NCI-H2029 treated with DMSO at 0.1 percent for 48 hours (cell line): ENCODE measurements around the gene HTR2C.
"Not testable (repeated sequence)": the region's sequence is repeated elsewhere in the genome, so short reads cannot be mapped to it uniquely, and the experiment has no call there.

Experiments used
- DNase-seq: peaks from one replicate; lab custom pipeline; 2025; lab: John Stamatoyannopoulos, UW

The HTR2C gene

DNA sequence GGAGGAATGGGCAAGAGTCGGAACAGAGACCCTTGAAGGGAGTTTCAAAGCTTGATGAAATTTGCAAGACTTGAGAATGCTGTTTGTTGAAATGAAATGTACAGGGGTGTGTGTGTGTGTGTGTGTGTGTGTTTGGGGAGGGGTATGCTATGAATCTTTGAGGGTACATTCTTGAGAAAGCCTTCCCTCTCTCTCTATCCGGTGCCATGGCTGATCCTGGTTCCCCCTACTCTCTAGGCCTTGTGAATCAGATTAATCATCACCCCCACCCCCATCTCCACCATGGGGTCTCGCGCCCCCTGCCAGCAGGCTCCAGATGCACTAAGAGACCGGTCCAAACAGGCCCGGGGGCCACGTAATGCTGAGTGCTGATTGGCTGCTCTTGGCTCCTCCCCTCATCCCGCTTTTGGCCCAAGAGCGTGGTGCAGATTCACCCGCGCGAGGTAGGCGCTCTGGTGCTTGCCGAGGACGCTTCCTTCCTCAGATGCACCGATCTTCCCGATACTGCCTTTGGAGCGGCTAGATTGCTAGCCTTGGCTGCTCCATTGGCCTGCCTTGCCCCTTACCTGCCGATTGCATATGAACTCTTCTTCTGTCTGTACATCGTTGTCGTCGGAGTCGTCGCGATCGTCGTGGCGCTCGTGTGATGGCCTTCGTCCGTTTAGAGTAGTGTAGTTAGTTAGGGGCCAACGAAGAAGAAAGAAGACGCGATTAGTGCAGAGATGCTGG, at the start of gene HTR2C:
Gene HTR2C (plus strand): TSS at position 441 of the 729 bp plus-strand sequence. CDS start 142,851 bp downstream, outside the sequence.
- DNase-seq: no peak

DNA sequence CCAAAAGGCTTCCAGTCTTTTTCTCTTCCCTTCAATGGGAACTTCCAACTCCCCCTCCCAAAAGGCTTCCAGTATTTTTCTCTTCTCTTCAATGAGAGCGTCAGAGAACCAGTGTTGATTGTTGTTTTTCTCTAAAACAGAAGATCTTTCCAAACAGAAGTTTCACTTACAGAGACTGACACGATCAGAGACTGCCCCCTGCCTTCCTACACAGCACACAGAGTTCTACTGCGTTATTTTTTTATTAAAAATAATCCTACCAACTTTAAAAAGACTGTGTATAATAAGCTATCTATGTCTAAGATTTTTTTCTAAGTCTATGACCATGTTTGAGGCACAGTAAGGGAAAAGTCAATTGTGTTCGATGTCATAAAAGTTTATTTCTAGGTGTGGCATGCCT, 3.5 kb upstream of the HTR2C start:
- DNase-seq: no peak

DNA sequence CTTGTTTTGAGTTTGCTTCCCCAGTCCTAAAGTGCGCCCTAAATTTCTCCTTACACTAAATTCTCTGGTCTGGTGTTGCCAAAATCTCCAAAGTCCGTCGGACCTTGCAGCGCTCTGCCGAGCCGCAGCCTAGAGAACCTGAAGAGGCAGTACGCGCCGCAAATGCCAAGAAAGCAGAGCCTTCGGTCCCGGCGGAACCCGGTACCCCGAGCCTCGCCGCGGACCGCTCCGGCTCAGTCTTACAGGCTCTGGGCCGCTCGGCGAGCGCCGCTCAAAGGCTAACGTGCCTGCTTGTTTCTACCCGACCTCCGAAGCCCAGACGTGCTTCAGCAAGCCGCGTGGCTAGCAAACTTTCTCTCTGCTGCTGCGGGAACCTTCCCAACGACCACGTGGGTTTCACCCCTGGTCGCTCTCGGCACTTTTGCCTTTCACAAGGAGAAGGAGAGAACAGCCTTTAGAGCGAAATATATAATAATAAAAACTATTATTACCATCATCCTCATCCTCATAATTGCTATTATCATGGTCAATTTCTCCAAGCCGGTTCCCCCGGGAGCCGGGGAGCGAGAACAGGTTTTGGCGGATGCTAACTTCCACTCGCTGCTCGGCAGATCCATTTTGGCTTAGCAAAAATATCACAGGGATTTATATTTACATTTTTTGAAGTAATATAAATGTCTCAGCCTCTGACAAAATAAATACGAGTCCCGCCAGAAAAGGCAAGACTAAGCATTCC, 2.2 kb upstream of the HTR2C start:
- no peak for DNase-seq

DNA sequence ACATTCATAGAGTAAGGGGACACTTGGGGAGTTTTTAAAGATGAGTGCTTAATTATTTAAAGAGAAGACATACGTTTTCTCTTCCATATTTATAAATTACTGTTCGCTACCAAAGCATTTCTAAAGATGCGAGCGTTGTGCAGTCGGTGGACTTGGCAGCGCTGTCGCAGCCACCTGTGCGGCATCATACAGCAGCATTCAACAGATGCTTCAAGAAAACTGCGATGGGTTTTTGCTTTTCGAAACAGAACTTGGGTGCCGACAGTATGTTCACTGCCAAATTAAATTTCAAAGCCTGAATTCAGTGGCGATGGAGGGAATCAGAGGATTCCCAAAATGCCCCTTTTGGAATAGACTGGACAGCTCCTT, 1.6 kb upstream of the HTR2C start:
- no peak for DNase-seq

DNA sequence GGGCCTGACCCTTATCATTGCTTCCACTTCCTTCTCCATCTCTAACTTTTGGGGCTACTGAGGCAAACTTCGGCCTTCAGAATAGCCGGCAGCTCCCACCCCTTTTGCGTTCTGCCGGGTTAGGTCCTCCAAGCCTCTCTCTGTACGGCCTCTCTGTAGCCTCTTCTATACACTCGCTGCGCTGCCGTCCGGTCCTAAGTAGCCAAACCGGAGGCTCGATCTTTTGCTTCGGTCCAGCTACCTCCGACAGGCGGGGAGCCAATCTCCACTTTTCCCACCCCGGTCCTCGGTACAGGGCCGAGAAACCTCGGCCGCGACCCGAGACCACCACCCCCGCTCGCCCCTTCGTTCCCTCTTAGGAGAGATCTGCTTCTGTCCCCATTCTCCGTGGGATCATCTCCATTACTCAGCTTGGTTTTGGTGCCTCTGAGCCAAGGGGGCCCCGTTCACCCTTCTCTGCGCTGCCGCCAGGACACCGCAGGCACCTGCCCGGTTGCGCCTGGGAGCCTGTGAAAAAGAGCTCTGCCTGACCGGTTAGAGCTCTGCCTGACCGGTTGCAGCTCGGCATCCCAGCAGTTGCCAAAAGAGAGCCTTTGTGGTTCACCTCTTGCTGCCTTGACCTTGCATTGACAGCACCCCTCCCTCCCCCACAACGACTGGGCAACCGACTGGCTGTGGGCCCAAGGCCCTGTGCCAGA, 1.0 kb upstream of the HTR2C start:
- DNase-seq: no peak

DNA sequence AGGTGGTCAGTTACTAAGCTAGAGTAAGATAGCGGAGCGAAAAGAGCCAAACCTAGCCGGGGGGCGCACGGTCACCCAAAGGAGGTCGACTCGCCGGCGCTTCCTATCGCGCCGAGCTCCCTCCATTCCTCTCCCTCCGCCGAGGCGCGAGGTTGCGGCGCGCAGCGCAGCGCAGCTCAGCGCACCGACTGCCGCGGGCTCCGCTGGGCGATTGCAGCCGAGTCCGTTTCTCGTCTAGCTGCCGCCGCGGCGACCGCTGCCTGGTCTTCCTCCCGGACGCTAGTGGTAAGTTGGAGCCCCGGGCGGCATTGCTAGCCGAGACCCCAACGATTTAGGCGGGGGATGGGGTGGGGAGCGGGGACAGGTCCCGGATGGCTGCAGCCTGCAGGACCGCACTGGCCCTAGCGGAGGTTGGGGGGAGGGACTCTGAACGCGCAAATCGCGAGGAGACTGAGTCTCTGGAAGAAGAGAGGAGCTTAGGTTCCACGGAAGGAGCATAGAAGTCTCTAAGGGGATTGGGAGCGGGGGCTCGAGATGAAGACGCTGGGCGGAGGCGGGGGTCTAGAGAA, 573 bp downstream of the HTR2C start:
- DNase-seq: no peak

DNA sequence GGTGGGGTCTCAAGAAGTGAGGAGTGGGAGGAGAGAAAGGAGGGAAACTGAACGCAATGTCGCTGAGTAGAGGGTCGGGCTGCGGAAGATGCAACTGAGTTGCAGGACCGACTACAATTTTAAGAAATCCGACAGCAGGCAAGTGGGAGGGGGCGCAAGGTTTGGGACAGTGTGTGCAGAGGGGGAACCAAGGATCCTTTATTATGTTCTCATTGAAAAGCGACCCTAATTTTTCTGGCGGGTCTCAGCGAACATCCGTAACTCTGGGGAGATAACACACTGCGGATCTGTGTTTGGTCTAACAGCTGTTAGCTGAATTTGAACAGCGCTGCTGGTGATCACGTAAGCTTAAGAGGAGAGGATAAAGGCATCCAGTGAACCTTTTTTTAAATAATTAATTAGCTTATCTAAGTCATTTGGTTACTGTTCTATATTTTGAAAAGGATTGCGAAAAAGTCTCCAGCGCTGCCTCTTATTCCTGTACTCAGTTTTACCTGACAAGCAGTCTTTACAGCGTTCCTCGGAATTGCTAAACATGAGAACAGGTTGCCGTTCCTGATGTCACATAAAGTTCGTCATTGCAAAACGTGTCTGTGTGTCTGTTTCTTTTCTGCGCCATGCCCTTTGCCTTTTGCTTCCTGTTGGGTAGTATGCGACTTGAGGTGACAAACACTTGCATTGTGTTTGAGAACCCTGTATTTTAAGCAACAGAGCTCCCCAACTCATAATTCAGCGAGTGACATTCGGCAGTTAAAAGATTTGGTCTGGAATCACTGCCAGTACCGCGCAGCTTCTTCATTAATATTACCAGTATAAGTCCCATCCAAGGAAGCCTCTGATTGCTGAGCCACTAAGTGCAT, 1.3 kb downstream of the HTR2C start:
- DNase-seq: no peak

DNA sequence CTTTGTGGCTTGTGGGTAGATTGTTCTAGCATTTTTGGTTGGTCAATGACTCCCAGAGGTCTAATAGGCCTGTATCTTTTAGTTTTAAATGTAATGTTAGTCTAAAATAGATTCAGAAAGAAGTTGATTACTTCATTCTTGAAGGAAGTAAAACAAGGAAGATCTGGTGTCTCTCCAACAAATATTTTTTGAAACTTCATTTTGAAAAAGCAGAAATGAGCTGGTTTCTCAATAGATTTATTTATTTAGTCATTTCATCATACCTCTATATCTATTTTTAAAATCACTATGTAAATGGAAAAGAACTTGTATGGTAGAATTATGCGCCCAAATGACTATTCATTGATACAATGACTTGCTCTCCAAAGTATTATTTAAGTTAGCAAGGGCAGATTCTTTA, 7.2 kb downstream of the HTR2C start:
- DNase-seq: no peak

DNA sequence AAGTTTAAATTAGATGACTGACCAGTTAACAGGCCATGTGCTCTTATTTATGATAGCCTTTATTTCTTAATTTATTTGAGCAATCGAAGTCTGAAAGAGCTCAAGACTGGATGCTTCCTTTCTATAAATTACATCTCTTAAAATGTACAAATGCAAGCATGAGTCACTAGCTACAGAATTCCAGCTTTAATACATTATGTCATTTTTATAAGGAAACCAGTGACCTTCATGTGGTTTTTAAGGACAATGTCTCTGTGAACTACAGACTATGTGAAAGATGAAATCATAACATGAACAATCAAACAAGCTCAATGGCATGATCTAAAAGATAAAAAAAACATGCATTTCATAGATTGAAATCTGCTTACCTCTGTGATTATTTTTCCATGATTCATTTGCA, 15.4 kb downstream of the HTR2C start:
- DNase-seq: no peak

DNA sequence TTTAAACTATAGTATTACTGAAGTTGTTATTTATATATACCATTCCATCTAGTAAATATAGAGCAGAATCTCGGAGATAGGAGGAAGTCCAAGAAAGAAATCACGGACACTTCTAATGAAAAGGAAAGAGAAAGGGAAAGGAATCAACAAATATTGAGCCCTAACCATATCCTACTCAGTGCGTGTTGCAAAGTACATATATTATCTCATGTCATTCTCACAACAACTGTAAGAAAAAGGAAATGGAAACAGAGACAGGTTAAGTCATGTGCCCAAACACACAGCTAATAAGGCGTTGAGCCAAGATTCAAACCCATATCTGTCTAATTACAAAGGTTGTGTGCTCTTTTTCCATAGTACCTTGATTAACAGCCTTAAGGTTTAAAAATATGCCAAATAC, 16.0 kb downstream of the HTR2C start:
- no peak for DNase-seq

DNA sequence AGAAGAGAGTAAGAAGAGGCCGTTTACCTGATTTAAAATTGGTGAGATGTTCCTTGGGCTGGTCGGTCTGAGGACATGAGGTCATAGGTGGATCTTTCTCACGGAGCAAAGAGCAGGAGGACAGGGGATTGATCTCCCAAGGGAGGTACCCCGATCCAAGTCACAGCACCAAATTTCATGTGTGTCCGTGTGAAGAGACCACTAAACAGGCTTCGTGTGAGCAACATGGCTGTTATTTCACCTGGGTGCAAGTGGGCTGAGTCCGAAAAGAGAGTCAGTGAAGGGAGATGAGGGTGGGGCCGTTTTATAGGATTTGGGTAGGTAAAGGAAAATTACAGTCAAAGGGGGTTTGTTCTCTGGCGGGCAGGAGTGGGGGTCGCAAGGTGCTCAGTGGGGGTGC, 22.7 kb downstream of the HTR2C start:
- DNase-seq: not testable (repeated sequence)

DNA sequence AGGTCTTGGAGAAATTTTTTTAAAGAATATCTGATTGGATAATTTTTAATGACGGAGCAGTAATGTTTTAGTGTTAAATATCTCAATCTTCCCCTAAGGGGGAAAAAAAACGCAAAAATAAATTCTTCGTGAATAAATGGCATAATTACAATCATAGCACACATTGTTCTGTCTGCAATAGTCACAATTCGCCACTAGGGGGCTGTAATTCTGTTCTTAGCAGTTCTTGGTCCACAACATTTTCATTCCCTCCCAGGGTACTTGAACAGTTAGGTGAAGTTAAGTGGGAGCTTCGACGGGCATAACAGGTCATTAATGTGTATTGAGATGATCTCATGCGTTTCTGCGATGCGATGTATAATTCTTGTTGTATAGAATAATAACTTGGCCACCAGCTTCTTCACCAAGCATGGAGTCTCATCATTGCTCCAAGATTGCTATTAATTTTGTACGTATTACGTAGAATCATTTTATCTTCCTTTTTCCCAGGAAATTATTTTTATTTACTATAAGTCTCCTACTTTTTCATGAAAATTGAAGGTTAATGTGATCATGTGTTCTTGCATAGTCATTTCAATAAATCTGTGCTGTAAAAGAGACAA, 27.2 kb downstream of the HTR2C start:
- peak; percentile 3 for DNase-seq

DNA sequence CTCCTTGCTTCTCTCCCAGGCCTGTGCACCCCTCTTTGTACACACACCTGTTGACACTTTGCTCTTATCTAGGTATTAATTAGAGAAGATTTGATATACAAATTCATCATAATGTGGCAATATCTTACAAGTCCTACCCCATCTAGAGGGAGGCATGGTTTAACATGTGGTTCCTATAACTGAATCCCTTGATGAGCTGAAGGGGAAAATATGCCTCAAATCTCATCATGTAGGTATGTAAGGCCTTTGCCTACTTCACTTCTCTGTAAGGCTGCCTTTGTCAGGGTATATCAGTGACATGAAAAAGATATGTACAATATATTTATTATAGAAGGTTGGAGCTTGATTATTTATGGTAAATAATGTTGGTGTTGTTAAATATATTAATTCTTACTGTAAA, 31.9 kb downstream of the HTR2C start:
- no peak for DNase-seq

DNA sequence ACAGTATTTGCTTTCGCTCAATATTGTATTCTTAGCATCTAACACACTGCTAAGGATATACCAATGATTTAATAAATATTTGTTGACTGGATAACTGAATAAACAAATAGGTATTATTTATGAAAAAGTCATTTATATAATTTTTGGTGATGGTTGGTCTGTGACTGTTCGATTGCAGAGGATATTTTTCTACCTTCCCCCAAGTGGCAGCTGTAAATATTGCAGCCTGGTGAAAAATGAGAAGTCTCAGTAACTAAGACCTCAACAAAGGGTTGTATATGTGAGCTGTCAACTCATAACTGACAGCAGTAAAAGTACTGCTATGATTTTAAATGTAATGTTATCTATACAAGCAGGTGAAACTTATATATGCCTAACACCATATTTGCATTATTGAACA, 36.0 kb downstream of the HTR2C start:
- no peak for DNase-seq

DNA sequence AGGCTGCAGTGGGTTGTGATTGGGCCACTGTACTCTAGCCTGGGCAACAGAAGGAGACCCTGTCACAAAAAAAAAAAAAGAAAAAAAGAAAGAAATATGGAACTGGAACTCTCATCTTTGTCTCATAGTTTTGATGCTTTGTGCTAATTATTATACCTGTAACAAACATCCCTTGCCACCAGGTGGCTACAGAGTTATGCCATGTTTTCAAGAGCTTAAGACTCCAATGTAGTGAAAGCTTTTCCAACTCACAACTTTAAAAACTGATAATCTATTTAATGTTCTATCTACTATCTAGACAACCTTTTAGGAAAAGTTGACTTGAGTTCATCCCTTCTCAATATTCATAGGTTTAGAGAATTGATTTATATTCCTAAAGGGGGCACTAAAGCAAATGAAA, 42.4 kb downstream of the HTR2C start:
- no peak for DNase-seq

DNA sequence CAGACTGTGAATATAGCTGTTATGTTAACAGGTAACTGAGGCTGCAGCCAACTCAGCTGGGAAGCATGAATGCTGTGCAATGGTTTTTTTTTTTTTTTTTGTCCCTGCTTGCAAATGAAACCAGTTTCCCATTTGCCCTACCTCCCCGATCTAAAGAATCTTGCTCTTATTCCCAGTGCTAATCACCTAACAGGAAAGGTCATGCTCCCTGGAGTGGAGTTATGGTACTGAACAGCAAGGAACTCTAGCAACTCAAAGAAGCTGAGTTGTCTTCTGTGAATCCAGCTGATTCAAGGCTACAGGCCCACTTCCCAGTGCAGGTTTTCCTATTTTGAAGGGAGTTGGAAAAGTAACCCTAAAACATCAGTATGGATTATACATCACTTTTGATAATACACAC, 52.1 kb downstream of the HTR2C start:
- DNase-seq: no peak

DNA sequence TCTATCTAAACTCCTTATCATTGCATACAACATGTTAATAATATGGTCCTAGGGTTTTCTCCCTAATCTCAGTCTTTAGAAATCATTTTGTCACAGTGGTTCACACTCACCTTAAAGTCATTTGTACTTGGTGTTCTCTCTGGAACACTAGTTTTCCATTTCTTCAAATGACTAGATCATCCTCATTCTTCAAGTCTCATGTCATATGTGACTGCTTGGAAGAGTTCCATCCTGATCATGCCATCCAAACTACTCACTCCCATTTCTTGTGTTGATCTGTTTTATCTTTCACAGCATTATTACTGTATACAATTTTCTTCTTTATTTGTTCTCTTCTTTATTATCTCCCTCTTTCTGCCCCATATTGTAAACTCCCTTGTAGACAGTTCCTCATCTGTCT, 66.5 kb downstream of the HTR2C start:
- no peak for DNase-seq

DNA sequence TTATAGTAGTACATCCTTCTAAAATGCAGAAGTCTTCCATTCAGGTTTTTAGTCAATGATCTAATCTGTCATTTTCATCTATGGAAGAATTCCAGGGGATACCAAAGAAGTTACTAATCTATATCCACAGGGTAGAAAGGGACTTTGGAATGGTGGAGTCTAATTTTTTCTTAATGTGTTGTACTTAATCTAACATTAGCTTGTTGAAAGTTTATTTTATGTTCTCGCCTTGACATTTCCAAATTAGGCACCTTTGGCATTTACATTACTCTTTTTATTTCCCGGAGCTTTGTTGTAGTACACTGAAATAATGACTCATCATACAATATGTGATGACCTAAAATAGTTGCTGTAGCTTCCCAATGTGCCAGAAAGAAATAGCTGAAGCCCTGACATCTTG, 91.5 kb downstream of the HTR2C start:
- no peak for DNase-seq

DNA sequence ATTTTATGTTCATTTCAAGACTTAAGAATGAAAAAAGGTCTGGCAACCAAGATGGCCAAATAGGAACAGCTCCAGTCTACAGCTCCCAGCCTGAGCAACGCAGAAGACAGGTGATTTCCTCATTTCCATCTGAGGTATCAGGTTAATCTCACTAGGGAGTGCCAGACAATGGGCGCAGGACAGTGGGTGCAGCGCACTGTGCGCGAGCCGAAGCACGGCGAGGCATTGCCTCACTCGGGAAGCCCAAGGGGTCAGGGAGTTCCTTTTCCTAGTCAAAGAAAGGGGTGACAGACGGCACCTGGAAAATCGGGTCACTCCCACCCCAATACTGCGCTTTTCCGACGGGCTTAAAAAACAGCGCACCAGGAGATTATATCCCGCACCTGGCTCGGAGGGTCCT, 116.6 kb downstream of the HTR2C start:
- not testable (repeated sequence) for DNase-seq

DNA sequence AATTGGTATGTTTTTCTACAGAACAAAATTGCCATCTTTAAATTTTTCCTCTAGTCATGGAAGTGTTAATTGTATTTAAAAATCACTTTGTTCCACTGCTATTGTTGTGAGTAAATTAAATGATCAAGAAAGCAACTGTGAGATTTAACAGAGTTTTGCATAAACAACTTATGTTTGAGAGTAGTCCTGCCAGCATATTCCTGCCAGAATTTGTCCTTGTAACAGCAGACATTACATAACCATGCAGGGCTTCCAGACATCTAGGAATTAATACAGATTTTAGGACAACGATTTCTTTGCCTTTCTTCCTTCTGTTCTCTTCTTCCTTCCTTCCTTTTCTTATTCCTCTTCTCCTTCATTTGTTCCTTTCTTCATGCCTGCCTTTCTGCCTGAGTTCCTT, 125.5 kb downstream of the HTR2C start:
- DNase-seq: no peak

DNA sequence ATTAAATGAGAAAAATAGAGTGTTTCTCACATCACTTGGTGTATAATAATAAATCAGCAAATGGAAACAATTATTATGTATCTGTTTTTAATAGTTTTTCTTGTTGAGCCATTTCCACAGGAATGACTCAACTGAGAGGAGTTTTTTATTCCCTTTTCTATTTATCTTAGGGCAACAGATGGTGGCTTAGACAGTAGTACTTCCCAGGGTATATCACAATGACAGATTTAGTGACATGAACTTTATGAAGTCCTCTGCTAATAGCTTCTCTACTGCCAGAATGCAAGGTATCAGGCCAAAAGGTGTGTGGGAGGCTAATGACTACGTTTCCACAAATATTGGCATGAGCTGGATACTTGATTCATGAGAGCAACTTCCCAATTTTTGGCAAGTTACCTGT, 126.7 kb downstream of the HTR2C start:
- DNase-seq: no peak

DNA sequence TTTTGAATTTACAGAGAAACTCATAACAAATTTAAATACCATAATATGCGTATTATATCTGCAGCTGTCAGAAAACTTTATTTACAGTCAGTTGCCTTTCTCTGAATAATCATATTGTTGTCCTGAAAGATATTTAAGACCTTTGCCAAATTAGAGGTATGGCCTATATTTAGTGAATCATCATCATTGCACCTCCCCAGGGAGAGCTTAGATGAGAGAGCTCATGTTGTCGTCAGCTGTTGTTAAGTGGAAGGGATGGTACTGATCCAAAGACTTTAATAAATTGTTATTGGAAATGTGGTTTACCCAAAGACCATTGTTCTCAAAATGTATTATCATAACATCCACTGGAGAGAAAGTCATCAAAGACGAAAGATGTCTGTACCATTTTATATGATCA, 128.6 kb downstream of the HTR2C start:
- DNase-seq: no peak
